Activated CD8-positive, alpha-beta memory T cell treated with anti-CD3 and anti-CD28 coated beads, Interleukin-2, amount 50 U/mL, for 48 hours (primary cell): ENCODE results near the gene ST3GAL5.
"Not testable (repeated sequence)": the region's sequence is repeated elsewhere in the genome, so short reads cannot be mapped to it uniquely, and the experiment has no call there.

Experiments used
- DNase-seq: peaks from one replicate; pipeline ENCODE4 v3.0.0-alpha.2; 2020

ST3GAL5 gene

GRCh38 chr2:85915606-85916303 is 27.0 kb upstream of the ST3GAL5 start:
- no peak for DNase-seq

DNA sequence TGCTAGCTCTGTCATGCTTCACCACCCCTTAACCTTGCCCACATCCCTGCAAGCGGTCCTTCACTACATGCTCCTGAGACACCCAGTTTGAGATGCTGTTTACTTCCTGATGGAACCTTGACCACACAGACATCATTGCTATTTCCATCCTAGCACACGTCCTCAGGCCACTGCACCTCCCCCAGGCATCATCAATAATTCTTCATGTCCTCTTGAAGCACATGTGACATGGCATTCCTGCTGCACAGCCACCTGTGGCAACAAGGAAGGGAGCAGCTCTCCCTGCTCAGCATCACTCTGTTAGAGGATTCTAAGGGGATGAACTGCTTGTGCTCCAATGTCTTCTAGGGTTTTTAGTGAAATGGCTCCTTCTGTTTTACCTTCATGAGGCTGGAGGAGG is 26.1 kb upstream of the ST3GAL5 start:
- no peak for DNase-seq

GRCh38 chr2:85913884-85914881 is 25.4 kb upstream of the ST3GAL5 start:
- DNase-seq = no peak

GRCh38 chr2:85911814-85912692 is 23.3 kb upstream of the ST3GAL5 start:
- no peak for DNase-seq

DNA sequence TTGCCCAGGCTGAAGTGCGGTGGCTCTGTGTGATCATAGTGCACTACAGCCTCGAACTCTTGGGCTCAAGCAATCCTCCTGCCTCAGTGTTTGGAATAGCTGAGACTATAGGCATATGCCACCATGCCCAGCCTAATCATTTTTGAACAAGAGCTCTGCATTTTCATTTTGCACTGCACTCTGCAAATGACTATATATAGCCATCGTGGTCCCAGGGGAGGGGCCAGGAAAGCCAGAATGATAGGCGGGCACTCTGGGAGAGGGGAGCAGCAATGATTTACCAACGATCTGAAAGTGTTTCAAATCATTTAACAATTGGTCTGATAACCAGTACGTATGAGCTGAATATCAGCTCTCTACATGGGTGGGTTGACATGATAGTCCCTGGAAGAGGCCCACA is 22.3 kb upstream of the ST3GAL5 start:
- DNase-seq = no peak

GRCh38 chr2:85909005-85909404 is 20.2 kb upstream of the ST3GAL5 start:
- DNase-seq = no peak

- no peak for DNase-seq
These were observed 19.7 kb upstream of the ST3GAL5 start for GRCh38 chr2:85908506-85908905.

DNA sequence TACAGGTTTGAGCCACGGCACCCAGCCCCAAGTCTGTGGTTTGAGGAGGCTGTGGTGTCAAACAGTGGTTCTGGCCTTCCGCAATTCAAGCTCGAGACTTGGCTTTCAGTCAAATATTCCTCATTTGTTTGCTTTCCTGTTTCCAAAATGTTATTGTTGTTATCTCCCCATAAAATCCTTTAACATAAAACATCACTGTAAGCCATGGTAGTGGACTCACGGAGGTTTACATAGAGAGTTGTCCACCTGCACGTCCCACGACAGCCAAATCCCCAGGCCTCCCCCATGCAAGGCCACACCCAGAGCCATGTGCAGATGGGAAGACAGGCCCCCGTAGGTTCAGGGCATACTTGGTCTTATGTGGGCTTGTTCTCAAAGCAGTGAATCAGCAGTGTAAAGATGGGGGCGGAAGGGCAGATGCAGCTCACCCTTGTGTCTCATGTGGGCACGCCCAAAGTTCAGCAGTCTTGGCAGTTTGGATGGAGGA is 18.9 kb upstream of the ST3GAL5 start:
- no peak for DNase-seq

DNA sequence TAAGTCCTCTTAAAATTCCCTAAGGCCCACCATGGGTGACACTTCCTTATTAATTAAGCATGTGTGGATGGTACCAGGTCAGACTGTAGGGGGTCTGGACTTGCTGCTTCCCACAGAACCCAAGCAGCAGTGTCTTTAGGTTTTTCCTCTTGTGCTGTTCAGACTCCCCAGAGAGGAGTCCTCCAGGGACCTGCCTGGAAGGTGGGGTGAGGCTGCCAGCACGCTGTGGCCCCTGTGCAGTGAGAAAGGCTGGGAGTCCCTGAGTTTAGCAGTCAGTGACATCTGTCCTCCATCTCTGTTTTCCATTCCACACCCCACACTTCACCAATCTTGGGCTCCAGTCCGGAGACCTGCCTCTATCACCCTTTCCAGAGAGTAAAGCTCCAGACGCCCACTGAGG is 18.0 kb upstream of the ST3GAL5 start:
- no peak for DNase-seq

DNA sequence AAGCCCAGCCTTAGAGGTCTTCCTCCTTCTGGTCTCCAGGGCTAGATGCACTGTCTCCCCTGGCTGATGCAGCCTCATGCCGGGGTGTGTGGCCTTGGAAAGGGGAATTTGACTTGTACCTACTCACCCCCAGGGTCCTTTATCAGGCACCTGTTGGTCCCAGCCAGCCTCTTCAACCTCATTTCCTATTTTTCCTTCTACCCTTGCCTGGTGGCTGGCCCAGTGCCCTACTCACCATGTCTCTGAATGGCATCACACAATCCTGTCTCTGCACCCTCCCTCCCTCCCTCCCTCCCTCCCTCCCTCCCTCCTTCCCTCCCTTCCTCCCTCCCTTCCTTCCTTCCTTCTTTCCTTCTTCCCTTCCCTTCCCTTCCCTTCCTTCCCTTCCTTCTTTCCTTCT is 17.1 kb upstream of the ST3GAL5 start:
- DNase-seq = no peak

DNA sequence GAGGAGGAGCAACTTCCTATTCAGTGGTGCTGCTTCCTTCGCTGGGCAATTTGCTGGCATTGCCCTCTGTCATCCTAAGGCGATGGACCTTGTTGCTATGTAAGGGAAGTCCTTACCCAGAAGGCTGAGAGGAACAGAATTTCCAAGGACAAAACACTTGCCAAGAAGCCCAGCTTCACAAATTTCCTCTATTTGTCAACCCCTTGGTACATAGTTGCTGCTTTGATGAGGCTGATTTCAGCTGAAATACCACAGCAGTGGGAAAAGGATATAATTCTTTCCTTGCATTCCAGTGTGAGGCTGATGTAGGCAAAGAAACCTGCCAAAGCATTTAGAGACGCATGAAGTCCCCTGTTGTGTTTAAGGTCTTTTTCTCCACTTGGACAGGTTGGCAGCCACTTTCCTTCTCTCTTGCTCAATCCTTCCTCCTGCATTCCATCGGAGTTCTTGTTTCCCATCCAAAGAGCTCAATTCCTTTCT is 16.4 kb upstream of the ST3GAL5 start:
- DNase-seq = no peak

GRCh38 chr2:85903849-85904248 is 15.1 kb upstream of the ST3GAL5 start:
- DNase-seq = no peak

- DNase-seq = no peak
These were observed 13.7 kb upstream of the ST3GAL5 start for GRCh38 chr2:85902496-85902895.

- no peak for DNase-seq
These were observed 12.4 kb upstream of the ST3GAL5 start for GRCh38 chr2:85901155-85901554.

DNA sequence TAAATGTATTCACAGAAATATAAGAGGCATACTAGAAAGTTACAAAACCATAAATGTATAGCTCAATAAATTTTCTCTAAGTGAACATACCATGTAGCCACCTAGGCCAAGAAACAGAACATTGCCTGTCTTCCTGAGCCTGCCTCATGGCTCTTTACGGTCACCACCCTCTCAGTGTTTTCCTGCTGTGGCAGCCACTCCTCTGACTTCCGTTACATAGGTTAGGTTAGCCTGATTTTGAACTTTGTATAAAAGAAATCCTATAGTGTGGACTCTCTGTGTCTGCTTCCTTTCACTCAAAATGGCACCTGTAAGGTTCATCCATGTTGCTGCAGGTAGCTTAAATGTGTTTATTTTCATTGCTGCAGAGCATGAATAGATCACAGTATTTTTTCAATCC is 11.6 kb upstream of the ST3GAL5 start:
- DNase-seq = no peak

DNA sequence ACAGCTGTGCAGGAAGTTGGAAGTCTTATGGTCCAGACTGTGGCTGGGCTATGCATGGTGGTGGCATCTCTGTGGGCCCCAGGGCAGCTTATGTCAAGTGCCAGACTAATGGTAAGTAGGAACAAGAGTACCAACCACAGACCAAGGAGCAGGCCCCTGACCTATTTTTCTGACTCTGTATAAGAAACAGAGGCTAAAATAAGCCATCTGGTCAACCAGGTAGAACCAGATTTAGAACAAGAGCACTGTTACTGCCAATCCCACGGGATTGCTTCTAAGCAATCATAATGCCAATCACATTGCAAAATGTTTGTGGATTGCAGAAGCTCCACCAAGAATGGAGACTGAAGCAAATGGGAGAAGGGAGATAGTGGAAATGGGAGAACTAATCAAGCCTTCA is 11.1 kb upstream of the ST3GAL5 start:
- no peak for DNase-seq

DNA sequence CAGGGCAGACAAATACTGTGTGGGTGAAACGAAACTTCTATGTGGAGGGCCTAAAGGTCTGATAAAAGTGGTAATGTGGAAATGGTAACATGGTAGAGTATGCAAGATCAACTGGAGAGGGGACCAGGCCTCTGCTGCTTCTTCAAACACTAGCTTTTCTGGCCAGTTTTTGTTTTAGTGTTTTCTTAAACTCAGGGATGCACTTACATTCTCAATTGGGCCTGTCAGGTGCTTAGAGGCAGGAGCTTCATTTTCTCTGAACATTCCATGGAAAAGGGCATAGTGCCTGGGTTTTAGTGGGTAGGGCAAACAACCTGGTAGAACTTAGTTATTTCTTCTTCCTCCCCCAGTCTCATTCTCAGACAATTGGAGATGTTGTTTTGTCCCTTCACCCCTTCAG is 10.5 kb upstream of the ST3GAL5 start:
- DNase-seq = no peak

DNA sequence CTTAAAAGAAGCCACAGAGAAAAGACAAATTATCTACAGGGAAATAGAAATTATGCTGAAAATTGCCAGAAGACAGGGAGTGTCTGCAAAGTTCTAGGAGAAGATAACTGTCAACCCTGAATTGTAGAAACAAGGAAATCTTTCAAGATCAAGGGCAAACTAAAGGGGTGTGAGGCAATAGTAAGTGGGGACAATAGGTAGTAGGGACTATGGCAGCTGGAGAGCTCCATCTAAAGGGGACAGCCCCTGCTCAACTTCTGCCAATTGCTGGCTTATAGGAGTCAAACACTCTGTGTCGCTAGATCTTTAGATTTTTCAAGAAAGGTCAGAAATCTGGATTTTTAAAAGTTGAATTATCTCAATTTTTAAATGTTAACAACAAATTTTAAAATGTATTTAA is 10.1 kb upstream of the ST3GAL5 start:
- no peak for DNase-seq

DNA sequence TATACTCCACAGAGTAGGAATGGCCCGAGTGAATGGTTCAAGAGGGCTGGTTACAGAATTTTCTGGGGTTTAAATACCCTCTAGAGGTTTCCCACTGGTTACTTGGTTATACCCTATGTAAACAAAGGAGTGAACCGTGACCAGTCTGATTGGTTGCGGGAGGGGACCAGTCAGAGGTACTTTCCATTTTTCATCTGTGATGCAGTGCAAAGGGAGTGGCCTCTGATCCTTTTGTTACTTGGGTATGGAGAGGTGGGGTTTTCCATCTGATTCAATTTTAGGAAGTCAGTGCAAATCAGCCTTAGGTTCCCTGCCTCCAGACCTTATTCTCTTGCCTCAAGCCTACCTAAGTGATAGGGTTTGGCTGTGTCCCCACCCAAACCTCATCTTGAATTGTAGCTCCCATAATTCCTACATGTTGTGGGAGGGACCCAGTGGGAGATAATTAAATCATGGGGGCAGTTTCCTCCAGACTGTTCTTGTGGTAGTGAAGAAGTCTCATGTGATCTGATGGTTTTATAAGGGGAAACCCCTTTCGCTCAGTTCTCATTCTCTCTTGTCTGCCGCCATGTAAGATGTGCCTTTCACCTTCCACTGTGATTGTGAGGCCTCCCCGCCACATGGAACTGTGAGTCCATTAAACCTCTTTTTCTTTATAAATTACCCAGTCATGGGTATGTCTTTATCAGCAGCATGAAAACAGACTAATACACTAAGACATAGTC is 5.9 kb upstream of the ST3GAL5 start:
- not testable (repeated sequence) for DNase-seq

DNA sequence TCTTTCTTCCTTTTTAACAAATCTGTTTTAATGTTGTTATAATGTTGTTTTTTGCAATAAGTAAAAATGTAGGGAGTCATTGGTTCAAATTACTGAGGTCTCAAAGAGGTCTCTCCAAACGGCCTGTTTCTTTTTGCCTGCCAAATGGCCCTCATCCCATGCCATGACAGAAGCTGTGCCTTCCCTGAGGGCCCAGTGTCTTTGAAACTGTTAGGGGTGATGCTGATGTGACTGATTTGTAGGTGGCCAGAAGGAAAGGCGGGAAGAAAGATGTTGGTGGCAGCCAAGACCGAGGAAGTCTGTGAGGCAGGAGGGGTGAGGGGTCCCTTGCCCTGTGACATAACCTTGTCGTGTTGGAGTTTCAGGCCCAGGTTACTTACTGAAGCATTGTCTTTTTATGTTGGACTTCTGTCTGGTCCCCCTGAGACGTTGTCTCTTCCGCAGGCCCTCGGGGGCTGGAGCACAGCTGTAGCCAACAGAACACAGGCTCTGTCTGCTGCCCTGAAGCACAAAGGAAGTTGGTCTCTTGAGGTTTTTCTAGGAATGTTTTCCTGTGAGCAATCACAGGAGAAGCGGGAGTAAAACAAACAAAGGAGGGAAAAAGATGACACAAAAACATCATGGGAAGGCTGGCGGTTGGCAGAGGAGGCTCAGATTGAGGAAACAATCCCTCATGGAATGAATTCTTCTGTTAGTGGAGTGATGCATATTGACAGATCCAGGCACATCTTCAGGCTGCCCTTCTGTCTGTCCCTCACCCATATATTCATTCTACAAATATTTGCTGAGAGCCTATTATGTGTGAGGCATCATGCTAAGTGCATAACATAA is 4.9 kb upstream of the ST3GAL5 start:
- no peak for DNase-seq
